ENCODE measurements around the gene RPS21.

The RPS21 gene

DNA sequence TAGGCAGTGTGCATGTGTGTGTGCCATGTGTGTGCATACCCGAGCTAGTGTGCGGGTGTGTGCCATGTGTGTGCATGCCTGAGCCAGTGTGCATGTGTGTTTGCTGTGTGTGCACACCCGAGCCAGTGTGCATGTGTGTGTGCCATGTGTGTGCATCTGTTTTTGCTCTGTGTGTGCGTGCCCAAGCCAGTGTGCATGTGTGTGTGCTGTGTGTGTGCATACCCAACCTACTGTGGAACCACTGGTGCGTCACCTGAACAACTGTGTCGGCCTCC, 34.8 kb downstream of the RPS21 start:
- no peak for ATAC-seq (ENCODE audit: insufficient read depth, low read depth)
- H3K27me3 ChIP-seq (ENCODE audit: insufficient read depth, low read length, poor library complexity) = no peaks in the 10 kb centered on the region

DNA sequence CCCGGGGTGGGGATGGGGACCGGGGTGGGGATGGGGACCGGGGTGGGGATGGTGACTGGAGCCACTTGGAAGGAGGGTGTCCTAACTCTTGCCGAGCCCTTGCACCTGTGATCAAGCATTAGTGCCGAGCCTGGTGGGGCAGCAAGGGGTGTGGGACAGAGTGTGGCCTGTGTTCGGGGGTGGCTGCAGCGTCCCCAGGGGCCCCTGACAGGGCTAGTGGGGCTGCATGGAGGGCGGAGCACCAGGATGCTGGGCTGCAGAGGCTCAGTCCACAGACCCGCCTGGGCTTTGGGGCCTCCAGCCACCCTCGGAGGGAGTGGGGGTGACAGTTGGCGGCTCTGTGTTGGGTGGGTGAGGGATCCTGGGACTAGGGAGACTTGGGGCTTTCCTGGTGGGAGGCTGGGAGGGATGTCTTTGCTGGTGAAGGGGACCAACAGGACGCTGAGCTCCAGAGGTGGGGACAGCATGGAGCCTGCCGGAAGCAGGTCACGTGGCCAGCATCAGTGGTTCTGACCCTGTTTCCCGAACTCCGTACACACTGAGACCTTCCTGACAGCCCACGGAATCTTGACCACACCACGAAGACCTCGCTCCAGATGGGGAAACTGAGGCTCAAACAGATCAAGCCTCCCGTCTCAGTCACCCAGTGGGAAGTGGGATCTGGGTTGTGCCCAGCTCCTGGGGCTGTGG, 35.9 kb downstream of the RPS21 start:
- Histone ChIP-seq H3K27me3 (ENCODE audit: insufficient read depth, low read length, poor library complexity) (no peaks in the 10 kb centered on the region), H3K27ac (ENCODE audit: low read length) (no peak overlapping the region), H3K79me2 (ENCODE audit: insufficient read depth, low read length) (no peaks in the 10 kb centered on the region), H3K4me3 (ENCODE audit: low read depth in 1 of 2, low read length in 2 of 2) (no peak overlapping the region), H3K9ac (ENCODE audit: low read depth, low read length) (no peak overlapping the region), H3K4me1 (ENCODE audit: insufficient read depth, low read length) (no peaks in the 10 kb centered on the region), H3K36me3 (ENCODE audit: insufficient read depth, low read length) (no peaks in the 10 kb centered on the region), H4K20me1 (ENCODE audit: insufficient read depth, low read length) (peaks cover 15% of the 10 kb centered on the region), H3K4me2 (ENCODE audit: insufficient read depth, low read length) (no peak overlapping the region), H2AFZ (ENCODE audit: low read depth, low read length) (no peak overlapping the region), H3K9me3 (ENCODE audit: insufficient read depth, low read length, severe bottlenecking) (no peaks in the 10 kb centered on the region)
- TF ChIP-seq, protein P1, sequence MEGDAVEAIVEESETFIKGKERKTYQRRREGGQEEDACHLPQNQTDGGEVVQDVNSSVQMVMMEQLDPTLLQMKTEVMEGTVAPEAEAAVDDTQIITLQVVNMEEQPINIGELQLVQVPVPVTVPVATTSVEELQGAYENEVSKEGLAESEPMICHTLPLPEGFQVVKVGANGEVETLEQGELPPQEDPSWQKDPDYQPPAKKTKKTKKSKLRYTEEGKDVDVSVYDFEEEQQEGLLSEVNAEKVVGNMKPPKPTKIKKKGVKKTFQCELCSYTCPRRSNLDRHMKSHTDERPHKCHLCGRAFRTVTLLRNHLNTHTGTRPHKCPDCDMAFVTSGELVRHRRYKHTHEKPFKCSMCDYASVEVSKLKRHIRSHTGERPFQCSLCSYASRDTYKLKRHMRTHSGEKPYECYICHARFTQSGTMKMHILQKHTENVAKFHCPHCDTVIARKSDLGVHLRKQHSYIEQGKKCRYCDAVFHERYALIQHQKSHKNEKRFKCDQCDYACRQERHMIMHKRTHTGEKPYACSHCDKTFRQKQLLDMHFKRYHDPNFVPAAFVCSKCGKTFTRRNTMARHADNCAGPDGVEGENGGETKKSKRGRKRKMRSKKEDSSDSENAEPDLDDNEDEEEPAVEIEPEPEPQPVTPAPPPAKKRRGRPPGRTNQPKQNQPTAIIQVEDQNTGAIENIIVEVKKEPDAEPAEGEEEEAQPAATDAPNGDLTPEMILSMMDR (IDR thresholded peaks at IDR 0.05; ENCODE audit: borderline replicate concordance, extremely low read depth, low read length, poor library complexity, severe bottlenecking) = no peak
- no peak for TF ChIP-seq EZH2 (IDR thresholded peaks at IDR 0.05; ENCODE audit: borderline replicate concordance, low read depth, low read length, severe bottlenecking)
- ATAC-seq (ENCODE audit: insufficient read depth, low read depth) (no peak), DNase-seq (no peak)

More for the DNA sequence above, 34.8 kb downstream of the RPS21 start:
- no peak overlapping the region for H3K4me3 ChIP-seq (ENCODE audit: low read depth in 1 of 2, low read length in 2 of 2)
- no peak overlapping the region for H3K4me2 ChIP-seq (ENCODE audit: insufficient read depth, low read length)
- H3K36me3 ChIP-seq (ENCODE audit: insufficient read depth, low read length) = no peaks in the 10 kb centered on the region
- H4K20me1 ChIP-seq (ENCODE audit: insufficient read depth, low read length) = peaks cover 15% of the 10 kb centered on the region
- H3K4me1 ChIP-seq (ENCODE audit: insufficient read depth, low read length) = no peaks in the 10 kb centered on the region
- H3K9ac ChIP-seq (ENCODE audit: low read depth, low read length) = no peak overlapping the region
- no peaks in the 10 kb centered on the region for H3K79me2 ChIP-seq (ENCODE audit: insufficient read depth, low read length)
- TF ChIP-seq, protein P1 (IDR thresholded peaks at IDR 0.05; ENCODE audit: borderline replicate concordance, extremely low read depth, low read length, poor library complexity, severe bottlenecking) = no peak
- no peak for TF ChIP-seq EZH2 (IDR thresholded peaks at IDR 0.05; ENCODE audit: borderline replicate concordance, low read depth, low read length, severe bottlenecking)
- no peak for DNase-seq
- no peak overlapping the region for H2AFZ ChIP-seq (ENCODE audit: low read depth, low read length)
- no peaks in the 10 kb centered on the region for H3K9me3 ChIP-seq (ENCODE audit: insufficient read depth, low read length, severe bottlenecking)
- no peak overlapping the region for H3K27ac ChIP-seq (ENCODE audit: low read length)

DNA sequence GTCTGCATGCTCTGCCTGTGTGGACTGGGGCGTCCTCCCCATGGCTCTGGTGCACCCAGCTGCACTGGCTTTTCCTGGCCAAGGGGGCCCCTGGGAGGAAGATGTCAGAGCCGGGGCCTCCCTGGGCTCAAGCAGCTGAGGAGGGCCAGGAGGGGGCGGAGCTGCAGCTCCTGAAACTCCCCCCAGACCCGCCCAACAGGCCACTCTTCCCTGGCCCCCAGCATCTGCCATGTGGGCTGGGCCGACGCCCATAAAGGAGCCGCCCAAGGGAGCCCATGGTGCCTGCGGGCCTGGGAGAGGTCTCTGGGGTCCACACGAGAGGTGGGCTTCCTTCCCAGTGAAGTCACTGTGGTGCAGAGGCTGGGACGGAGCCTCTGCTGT, 36.4 kb downstream of the RPS21 start:
- H3K4me3 ChIP-seq (ENCODE audit: low read depth in 1 of 2, low read length in 2 of 2) = no peak overlapping the region
- no peaks in the 10 kb centered on the region for H3K79me2 ChIP-seq (ENCODE audit: insufficient read depth, low read length)
- peaks cover 15% of the 10 kb centered on the region for H4K20me1 ChIP-seq (ENCODE audit: insufficient read depth, low read length)
- H3K4me2 ChIP-seq (ENCODE audit: insufficient read depth, low read length) = no peak overlapping the region
- H2AFZ ChIP-seq (ENCODE audit: low read depth, low read length) = no peak overlapping the region
- no peaks in the 10 kb centered on the region for H3K4me1 ChIP-seq (ENCODE audit: insufficient read depth, low read length)
- DNase-seq (no peak), ATAC-seq (ENCODE audit: insufficient read depth, low read depth) (no peak)
- H3K9ac ChIP-seq (ENCODE audit: low read depth, low read length) = no peak overlapping the region
- H3K27me3 ChIP-seq (ENCODE audit: insufficient read depth, low read length, poor library complexity) = no peaks in the 10 kb centered on the region
- TF ChIP-seq, protein P1 (IDR thresholded peaks at IDR 0.05; ENCODE audit: borderline replicate concordance, extremely low read depth, low read length, poor library complexity, severe bottlenecking) = no peak
- no peak for TF ChIP-seq EZH2 (IDR thresholded peaks at IDR 0.05; ENCODE audit: borderline replicate concordance, low read depth, low read length, severe bottlenecking)
- H3K9me3 ChIP-seq (ENCODE audit: insufficient read depth, low read length, severe bottlenecking) = no peaks in the 10 kb centered on the region
- H3K27ac ChIP-seq (ENCODE audit: low read length) = no peak overlapping the region
- no peaks in the 10 kb centered on the region for H3K36me3 ChIP-seq (ENCODE audit: insufficient read depth, low read length)
